Naive B cell (primary cell): Measurements from ENCODE around the gene RFTN1. TPM values are rescaled to one million over a fixed set of nuclear protein-coding genes. Genes with fewer than 3 reads are reported as not detected.

Source experiments
- ATAC-seq, 2 donors: fragments of 150-1000 bp; cut with Tn5 transposase; 2 replicates each; pipeline ENCODE4 v1.10.0; 2021; ENCODE audit warnings: low read depth in 2 of 2, mild to moderate bottlenecking in 2 of 2, moderate library complexity in 2 of 2
- DNase-seq: peaks from one replicate; pipeline ENCODE4 v3.0.0; 2022
- H3K27ac Mint-ChIP-seq, 6 donors: one replicate each; pipeline ENCODE4 v1.8.0; 2020 to 2022; ENCODE audit warnings: mild to moderate bottlenecking in 6 of 6, mixed read lengths in 6 of 6, moderate library complexity in 5 of 6, inconsistent platforms in 2 of 6
- H3K27me3 Mint-ChIP-seq, 3 donors: one replicate each; pipeline ENCODE4 v1.8.0; 2021 to 2022; ENCODE audit warnings: mixed read lengths in 3 of 3, mild to moderate bottlenecking in 1 of 3
- H3K36me3 Mint-ChIP-seq, 2 donors: one replicate each; pipeline ENCODE4 v1.8.0; 2020 to 2022; ENCODE audit warnings: mixed read lengths in 2 of 2, inconsistent platforms in 1 of 2, mild to moderate bottlenecking in 1 of 2
- H3K4me1 Mint-ChIP-seq, 3 donors: one replicate each; pipeline ENCODE4 v1.8.0; 2020 to 2022; ENCODE audit warnings: mixed read lengths in 3 of 3, inconsistent platforms in 1 of 3, mild to moderate bottlenecking in 1 of 3, moderate library complexity in 1 of 3
- H3K4me3 Mint-ChIP-seq, 8 donors: one replicate each; pipeline ENCODE4 v1.8.0; 2020 to 2022; ENCODE audit warnings: mild to moderate bottlenecking in 8 of 8, mixed read lengths in 8 of 8, moderate library complexity in 8 of 8, inconsistent platforms in 2 of 8
- H3K9me3 Mint-ChIP-seq, 7 donors: one replicate each; pipeline ENCODE4 v1.8.0; 2020 to 2022; ENCODE audit warnings: mixed read lengths in 7 of 7, mild to moderate bottlenecking in 5 of 7, inconsistent platforms in 2 of 7, moderate library complexity in 1 of 7
- polyA plus RNA-seq, 6 donors: library from polyadenylated mRNA; unstranded; fragments of 300-500 nt; fragmentation: Illumina TruSeq; gene quantifications; one replicate each; pipeline ENCODE4 v1.2.3, GENCODE V29; 2021; ENCODE audit warnings: low read depth in 6 of 6

Gene RFTN1
- polyA plus RNA-seq, 6 donors from 2014 or later, result 63.0 to 147 (median 106) TPM

DNA sequence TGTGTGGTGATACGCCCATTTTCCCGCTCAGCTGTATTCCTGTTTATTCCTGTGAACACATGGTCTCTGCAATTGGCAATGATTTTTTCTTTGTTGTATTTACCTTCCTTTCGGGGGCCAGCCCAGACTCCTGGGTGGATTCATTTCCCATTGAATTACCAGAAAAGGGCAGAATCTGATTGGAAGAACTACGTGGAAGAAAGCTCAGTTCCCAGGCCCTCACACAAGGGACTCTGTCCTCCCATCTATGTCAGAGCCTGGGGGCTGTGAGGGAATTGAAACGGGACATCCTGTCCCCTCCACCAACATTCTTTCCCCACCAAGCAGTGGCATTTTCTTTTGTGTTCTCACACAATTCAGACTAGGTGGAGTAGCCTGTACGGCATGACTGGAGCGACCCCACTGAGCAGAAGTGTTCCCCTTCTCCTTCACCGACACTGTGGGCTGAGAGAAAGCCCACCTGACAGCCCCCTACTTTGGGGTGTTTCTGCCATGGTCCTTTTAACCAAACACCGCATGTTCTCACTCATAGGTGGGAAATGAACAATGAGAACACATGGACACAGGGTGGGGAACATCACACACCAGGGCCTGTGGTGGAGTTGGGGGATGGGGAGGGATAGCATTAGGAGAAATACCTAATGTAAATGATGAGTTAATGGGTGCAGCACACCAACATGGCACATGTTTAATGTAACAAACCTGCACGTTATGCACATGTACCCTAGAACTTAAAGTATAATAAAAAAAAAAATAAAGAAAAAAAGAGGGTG lies 32.1 kb upstream of the RFTN1 start:
- Mint-ChIP-seq H3K9me3 (peaks cover 0 to 3% (median 0%) of the 10 kb centered on the region in 7 donors), H3K27me3 (peaks cover 0 to 9% (median 8%) of the 10 kb centered on the region in 3 donors), H3K36me3 (no peaks in the 10 kb centered on the region), H3K4me3 (no peak overlapping the region), H3K4me1 (peaks cover 0 to under 1% (median 0%) of the 10 kb centered on the region in 3 donors), H3K27ac (peak overlapping the region in 1 of 6 donors; percentile 13)
- ATAC-seq, result no peak
- DNase-seq, result no peak

DNA sequence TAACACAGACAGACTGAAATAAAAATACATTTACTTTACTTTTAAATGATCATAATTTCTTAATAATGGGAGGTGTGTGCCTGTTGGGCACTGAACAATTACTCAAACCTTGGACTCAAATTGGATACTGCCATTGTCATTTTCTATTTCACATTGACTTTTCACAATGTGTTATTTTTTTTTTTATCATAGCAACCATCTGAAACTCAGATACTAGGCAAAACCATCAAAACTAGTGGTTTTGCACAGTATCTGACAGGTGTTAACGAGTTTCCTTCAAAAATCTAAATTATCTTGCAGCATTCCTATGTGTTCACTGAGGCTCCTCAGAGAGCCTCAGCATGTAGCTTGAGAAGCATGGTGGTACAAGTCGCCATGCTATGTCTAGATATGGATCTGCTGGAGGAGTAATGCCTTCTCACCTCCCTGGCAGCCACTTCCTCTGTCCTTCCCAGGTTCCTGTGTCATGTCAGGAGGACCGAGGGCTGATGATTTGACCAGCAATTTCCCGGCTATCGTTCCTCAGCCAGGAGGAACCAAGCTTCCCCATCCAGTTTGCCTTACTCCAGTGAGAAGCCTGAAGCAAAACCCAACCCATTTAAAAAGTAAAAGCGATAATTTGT lies 29.9 kb upstream of the RFTN1 start:
- Mint-ChIP-seq H3K27ac (no peak overlapping the region), H3K4me3 (no peak overlapping the region), H3K27me3 (peaks cover 5 to 20% (median 16%) of the 10 kb centered on the region in 3 donors), H3K4me1 (no peaks in the 10 kb centered on the region), H3K36me3 (no peaks in the 10 kb centered on the region), H3K9me3 (peaks cover 0 to 3% (median 0%) of the 10 kb centered on the region in 7 donors)
- ATAC-seq (no peak), DNase-seq (no peak)

DNA sequence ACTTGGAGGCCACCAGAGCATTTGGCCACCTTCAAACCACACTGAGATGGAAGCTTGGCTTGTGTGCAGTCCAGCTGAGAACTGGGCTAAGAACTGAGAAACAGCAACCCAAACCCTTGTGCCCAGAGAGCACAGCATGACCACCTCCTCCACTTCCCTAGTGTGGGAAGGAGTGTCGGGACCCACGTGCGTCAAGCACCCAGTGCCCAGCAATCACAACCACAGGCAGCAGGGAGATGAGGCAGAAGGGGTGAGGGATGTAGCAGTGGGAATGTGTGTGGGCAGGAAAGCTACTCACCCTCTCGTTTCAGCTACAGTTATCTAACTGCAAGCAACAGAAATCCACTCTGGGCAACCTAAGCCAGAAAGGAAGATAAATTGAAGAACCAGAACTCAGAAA lies 25.0 kb upstream of the RFTN1 start:
- Mint-ChIP-seq H3K27ac (peak overlapping the region in 1 of 6 donors; percentile 70), H3K27me3 (peaks cover 17 to 18% (median 17%) of the 10 kb centered on the region in 3 donors), H3K36me3 (no peaks in the 10 kb centered on the region), H3K4me3 (no peak overlapping the region), H3K9me3 (peaks cover 0 to 4% (median 0%) of the 10 kb centered on the region in 7 donors), H3K4me1 (peaks cover 0 to 7% (median 3%) of the 10 kb centered on the region in 3 donors)
- ATAC-seq (no peak), DNase-seq (no peak)

DNA sequence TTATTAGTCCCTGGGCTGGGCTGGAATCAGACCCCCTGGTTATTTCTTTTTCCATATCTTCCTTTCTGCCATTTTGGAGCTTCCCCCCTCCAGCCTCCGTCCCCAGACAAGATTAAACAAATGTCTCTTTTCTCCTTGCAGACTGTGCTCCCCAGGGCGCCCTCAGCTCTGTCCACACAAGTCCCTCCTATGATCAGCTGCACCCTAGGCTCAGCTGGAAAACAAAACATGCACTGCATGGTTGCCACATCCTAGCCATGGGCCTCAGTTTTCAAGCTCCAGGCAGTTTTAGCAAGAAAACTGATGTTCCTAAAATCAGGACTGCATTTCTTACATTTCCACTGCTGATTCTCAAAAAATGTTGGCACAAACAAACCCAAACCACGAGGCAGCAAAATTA lies 23.5 kb upstream of the RFTN1 start:
- no peaks in the 10 kb centered on the region for H3K36me3 Mint-ChIP-seq
- no peak for ATAC-seq
- peak overlapping the region in 1 of 6 donors; percentile 24 for H3K27ac Mint-ChIP-seq
- H3K27me3 Mint-ChIP-seq, result peaks cover 15 to 18% (median 17%) of the 10 kb centered on the region in 3 donors
- peak overlapping the region in 1 of 8 donors; percentile 13 for H3K4me3 Mint-ChIP-seq
- peaks cover 2 to 8% (median 4%) of the 10 kb centered on the region in 3 donors for H3K4me1 Mint-ChIP-seq
- peaks cover 0 to 4% (median 0%) of the 10 kb centered on the region in 7 donors for H3K9me3 Mint-ChIP-seq
- no peak for DNase-seq

DNA sequence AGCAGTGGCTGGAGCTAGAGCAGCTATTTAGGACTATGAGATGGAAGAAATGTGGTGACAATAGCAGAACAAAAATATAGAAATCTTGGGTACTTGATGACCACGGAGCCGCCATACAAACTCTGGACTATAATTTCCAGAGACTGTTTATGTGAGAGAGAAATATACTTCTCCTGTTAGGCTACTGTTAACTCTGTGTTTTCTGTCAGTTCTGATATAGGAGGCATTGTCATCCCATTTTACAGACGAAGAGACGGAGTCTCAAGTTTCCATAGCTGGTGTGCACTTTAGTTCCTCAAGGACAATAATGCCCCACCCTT lies 22.8 kb upstream of the RFTN1 start:
- peak overlapping the region in 2 of 6 donors; percentile 30 to 70 for H3K27ac Mint-ChIP-seq
- H3K9me3 Mint-ChIP-seq, result peaks cover 0 to 4% (median 0%) of the 10 kb centered on the region in 7 donors
- peaks cover 15 to 18% (median 17%) of the 10 kb centered on the region in 3 donors for H3K27me3 Mint-ChIP-seq
- H3K4me1 Mint-ChIP-seq, result peaks cover 7 to 14% (median 8%) of the 10 kb centered on the region in 3 donors
- no peaks in the 10 kb centered on the region for H3K36me3 Mint-ChIP-seq
- no peak for ATAC-seq
- DNase-seq, result no peak
- peak overlapping the region; percentile 20 to 88 (median 76) for H3K4me3 Mint-ChIP-seq

DNA sequence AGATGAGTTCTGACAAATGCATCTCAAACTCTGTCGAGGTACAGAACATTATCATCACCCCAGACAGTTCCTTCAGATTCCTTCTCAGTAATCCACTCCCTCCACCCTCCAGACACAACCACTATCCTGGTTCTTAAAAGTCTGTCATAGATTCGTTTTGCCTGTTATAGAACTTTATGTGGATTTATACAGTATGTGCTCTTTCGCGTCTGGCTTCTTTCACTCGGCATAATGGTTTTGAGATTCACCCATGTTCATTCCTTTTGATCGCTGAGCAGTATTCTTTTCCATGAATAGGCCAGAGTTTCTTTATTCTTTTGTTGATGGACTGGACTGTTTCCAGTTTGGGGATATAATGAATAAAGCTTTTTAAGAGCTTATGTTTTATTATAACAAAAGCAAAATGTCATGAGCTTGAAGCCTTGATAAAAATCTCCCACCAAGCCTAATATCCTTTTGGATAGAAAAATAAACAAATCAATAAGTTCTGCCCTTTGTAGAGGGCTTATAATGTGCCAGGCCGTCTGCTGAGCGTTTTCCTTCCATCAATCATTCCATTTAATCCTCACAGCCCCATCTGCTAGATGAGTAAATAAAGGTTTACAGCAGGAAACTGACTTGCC lies 21.3 kb upstream of the RFTN1 start:
- Mint-ChIP-seq H3K9me3 (peaks cover 0 to 4% (median 0%) of the 10 kb centered on the region in 7 donors), H3K4me3 (no peak overlapping the region), H3K36me3 (no peaks in the 10 kb centered on the region), H3K27me3 (peaks cover 11 to 26% (median 22%) of the 10 kb centered on the region in 3 donors), H3K27ac (no peak overlapping the region), H3K4me1 (peaks cover 7 to 18% (median 8%) of the 10 kb centered on the region in 3 donors)
- ATAC-seq (no peak), DNase-seq (no peak)

DNA sequence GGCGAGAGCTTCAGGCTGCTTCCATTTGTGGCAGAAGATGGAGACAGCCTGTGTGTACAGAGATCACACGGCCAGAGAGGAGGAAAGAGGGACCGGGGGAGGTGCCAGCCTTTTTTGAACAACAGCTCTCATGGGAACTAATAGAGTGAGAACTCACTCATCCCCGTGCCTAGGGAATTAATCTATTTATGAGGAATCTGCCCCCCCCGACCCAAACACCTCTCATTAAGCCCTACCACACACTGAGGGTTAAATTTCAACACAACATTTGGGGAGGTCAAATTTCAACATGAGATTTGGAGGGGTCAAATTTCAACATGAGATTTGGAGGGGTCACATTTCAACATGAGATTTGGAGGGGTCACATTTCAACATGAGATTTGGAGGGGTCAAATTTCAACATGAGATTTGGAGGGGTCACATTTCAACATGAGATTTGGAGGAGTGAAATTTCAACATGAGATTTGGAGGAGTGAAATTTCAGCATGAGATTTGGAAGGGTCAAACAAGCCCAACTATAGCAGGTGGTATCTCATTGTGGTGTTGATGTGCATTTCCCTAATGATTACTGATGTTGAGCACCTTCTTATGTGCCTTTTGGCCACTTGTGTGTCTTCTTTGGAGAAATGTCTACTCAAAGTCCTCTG lies 20.6 kb upstream of the RFTN1 start:
- no peak overlapping the region for H3K4me3 Mint-ChIP-seq
- peaks cover 0 to 4% (median 0%) of the 10 kb centered on the region in 7 donors for H3K9me3 Mint-ChIP-seq
- H3K27me3 Mint-ChIP-seq, result peaks cover 11 to 24% (median 22%) of the 10 kb centered on the region in 3 donors
- no peak for DNase-seq
- H3K36me3 Mint-ChIP-seq, result no peaks in the 10 kb centered on the region
- H3K27ac Mint-ChIP-seq, result no peak overlapping the region
- no peak for ATAC-seq
- peaks cover 12 to 25% (median 12%) of the 10 kb centered on the region in 3 donors for H3K4me1 Mint-ChIP-seq

DNA sequence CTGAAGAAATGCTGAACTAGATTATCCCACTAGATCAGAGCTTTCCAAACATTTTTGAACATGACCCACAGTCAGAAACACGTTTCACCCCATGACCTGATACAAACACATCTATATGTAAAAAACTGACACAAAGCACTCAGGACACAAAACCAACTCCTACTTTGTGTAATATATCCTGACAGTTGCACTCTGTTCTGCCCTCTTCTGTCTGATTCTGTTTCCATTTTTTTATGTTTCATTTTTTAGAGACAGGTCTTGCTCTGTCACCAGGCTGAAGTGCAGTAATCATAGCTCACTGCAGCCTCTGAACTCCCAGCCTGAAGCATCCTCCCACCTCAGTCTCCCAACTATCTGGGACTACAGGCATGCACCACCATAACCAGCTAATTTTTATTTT lies 15.8 kb upstream of the RFTN1 start:
- Mint-ChIP-seq H3K9me3 (peaks cover 0 to 4% (median 3%) of the 10 kb centered on the region in 7 donors), H3K4me3 (no peak overlapping the region), H3K4me1 (peaks cover 16 to 40% (median 31%) of the 10 kb centered on the region in 3 donors), H3K27ac (peak overlapping the region in 2 of 6 donors; percentile 60 to 79), H3K36me3 (peaks cover 0 to 6% of the 10 kb centered on the region in 2 donors), H3K27me3 (peaks cover 0 to 8% (median 4%) of the 10 kb centered on the region in 3 donors)
- no peak for DNase-seq
- ATAC-seq, result peak; percentile 58 to 74

DNA sequence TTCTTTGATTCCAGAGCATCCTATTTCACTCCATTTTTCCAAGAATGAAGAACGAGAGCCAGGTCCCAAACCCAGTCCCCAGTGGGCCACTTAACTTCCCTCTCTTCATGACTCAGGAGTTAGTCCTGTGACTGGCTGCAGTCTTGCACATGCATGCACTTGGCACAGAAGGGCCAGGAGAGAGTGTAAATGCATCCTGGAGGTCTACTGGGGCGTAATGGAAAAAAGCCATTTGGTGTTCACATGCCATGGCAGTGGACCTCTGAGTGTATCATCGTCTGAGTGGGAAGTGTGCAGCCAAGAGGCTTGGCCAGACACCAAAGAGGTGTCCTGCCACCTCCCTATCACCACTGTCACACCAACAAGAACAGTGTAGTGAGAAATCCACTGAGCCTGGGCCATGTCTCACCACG lies 15.1 kb upstream of the RFTN1 start:
- DNase-seq (no peak), ATAC-seq (no peak)
- peaks cover 16 to 41% (median 33%) of the 10 kb centered on the region in 3 donors for H3K4me1 Mint-ChIP-seq
- peaks cover 0 to 8% of the 10 kb centered on the region in 2 donors for H3K36me3 Mint-ChIP-seq
- no peak overlapping the region for H3K4me3 Mint-ChIP-seq
- peak overlapping the region in 1 of 6 donors; percentile 13 for H3K27ac Mint-ChIP-seq
- peaks cover 0 to 8% (median 4%) of the 10 kb centered on the region in 3 donors for H3K27me3 Mint-ChIP-seq
- peaks cover 0 to 8% (median 4%) of the 10 kb centered on the region in 7 donors for H3K9me3 Mint-ChIP-seq

DNA sequence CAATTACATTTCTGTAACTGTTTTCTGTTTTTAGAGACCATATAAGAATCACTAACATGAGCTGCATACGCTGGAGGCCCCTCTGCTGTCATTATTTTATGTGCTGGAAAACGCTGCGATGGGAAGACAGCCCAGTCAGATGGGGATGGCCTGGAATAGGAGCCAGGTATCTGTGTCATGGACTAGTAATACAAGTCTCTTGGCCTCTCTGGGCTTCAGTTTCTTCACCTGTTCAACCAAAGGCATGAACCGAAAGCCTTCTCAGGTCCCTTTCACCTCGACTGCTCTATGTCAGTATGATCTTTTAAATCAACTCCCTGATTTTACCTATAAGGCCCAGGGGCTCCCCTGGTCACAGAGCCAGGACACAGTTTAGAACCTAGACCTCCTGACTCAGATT lies 14.6 kb upstream of the RFTN1 start:
- peaks cover 0 to 8% (median 4%) of the 10 kb centered on the region in 3 donors for H3K27me3 Mint-ChIP-seq
- DNase-seq, result no peak
- H3K4me1 Mint-ChIP-seq, result peaks cover 16 to 45% (median 38%) of the 10 kb centered on the region in 3 donors
- no peak overlapping the region for H3K4me3 Mint-ChIP-seq
- H3K36me3 Mint-ChIP-seq, result peaks cover 0 to 9% of the 10 kb centered on the region in 2 donors
- peaks cover 0 to 12% (median 4%) of the 10 kb centered on the region in 7 donors for H3K9me3 Mint-ChIP-seq
- no peak overlapping the region for H3K27ac Mint-ChIP-seq
- ATAC-seq, result no peak

DNA sequence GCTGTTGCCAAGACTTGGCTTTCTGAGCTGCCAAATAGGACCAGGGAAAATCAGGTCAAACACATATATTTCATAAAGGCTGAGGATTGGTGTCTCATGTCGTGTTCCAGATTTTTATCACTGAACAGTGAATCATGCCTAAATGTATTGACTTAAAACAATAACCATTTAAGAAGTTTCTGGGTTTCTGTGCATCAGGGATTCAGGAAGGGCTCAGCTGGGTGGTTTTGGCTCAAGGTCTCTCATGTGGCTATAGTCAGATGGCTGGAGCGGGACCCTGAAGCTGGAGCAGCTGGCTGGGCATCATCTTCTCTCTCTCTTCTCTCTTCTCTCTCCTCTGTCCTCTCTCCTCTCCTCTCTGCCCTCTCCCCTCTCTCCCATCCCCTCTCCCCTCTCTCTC lies 10.7 kb upstream of the RFTN1 start:
- peaks cover 4 to 24% (median 8%) of the 10 kb centered on the region in 7 donors for H3K9me3 Mint-ChIP-seq
- peak overlapping the region in 2 of 6 donors; percentile 15 to 69 for H3K27ac Mint-ChIP-seq
- DNase-seq, result no peak
- H3K36me3 Mint-ChIP-seq, result peaks cover 0 to 20% of the 10 kb centered on the region in 2 donors
- no peaks in the 10 kb centered on the region for H3K27me3 Mint-ChIP-seq
- no peak for ATAC-seq
- peaks cover 44 to 68% (median 66%) of the 10 kb centered on the region in 3 donors for H3K4me1 Mint-ChIP-seq
- H3K4me3 Mint-ChIP-seq, result no peak overlapping the region

DNA sequence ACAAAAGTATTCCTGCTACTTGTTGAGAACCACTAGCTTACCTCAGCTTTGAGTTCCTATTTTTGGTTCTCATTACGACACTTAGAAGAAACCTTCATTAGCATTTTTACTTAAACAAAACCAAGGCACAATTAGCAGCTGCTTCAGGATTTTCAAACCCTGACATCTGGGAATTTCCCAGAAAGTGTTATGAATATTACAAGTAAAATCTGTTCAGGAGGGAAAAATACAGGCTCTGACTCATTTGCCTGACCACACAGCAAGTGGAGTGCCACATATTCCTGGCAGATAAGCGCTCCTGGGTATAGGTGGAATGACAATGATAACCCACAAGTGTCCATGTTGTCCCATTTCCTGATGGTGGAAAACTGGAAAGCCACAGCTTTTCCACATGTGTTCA lies 10.3 kb upstream of the RFTN1 start:
- DNase-seq (no peak), ATAC-seq (no peak)
- H3K27ac Mint-ChIP-seq, result peak overlapping the region in 5 of 6 donors; percentile 26 to 94 (median 62)
- peaks cover 0 to 20% of the 10 kb centered on the region in 2 donors for H3K36me3 Mint-ChIP-seq
- H3K4me3 Mint-ChIP-seq, result peak overlapping the region in 1 of 8 donors; percentile 18
- peaks cover 4 to 24% (median 8%) of the 10 kb centered on the region in 7 donors for H3K9me3 Mint-ChIP-seq
- H3K27me3 Mint-ChIP-seq, result no peaks in the 10 kb centered on the region
- H3K4me1 Mint-ChIP-seq, result peaks cover 43 to 67% (median 66%) of the 10 kb centered on the region in 3 donors

DNA sequence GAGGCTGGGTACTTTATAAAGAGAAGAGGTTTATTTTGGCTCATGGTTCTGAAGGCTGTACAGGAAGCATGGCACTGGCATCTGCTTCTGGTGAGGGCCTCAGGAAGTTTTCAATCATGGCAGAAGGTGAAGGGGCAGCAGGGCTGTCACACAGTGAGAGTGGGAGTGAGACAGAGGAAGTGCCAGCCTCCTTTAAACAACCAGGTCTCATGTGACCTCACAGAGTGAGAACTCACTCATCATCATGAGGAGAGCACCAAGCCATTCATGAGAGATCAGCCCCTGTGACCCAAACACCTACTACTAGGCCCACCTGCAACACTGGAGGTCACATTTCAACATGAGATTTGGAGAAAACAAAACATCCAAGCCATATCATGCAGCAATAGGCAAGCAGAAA lies 9.3 kb upstream of the RFTN1 start:
- peaks cover 4 to 24% (median 8%) of the 10 kb centered on the region in 7 donors for H3K9me3 Mint-ChIP-seq
- DNase-seq, result peak; percentile 44
- peaks cover 0 to 20% of the 10 kb centered on the region in 2 donors for H3K36me3 Mint-ChIP-seq
- no peaks in the 10 kb centered on the region for H3K27me3 Mint-ChIP-seq
- peaks cover 43 to 71% (median 68%) of the 10 kb centered on the region in 3 donors for H3K4me1 Mint-ChIP-seq
- peak; percentile 70 to 74 for ATAC-seq
- H3K4me3 Mint-ChIP-seq, result peak overlapping the region in 4 of 8 donors; percentile 6 to 63 (median 26)
- peak overlapping the region; percentile 58 to 96 (median 90) for H3K27ac Mint-ChIP-seq
